ENCODE results near the gene KDM8.

DNA sequence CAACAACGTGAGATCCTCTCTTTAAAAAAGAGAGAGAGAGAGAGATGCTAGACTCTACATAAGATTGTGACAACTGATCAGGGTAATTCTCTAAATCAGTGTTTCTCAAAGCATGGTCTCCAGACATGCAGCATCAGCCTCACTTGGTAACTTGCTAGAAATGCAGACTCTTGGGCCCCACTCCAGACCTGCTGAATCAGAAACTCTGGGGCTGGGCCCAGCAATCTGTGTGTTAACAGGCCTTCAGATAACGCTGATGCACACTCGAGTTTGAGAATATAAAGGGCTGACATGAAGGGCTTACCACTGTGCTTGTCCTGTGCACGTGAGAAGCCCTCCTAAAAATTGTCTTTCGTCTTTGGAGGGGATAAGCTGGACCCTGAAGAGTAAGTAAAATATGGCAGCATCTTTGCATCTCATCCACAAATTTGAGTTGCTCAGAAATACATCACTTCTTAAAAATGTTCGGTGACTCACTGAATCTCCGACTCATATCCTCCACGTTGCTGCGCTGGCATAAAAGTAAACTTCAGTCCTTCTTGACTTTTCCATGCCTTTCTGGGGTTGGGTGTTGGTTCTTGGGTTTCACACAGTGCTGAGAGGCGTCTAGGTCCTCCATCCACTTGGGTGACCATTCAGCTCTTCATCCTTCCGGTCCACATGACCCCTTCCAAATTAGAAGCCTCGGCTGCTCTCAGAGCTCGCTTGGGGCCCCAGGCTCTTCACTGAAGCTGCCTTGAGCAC lies 26.1 kb upstream of the KDM8 start:
- TF ChIP-seq, protein P1, sequence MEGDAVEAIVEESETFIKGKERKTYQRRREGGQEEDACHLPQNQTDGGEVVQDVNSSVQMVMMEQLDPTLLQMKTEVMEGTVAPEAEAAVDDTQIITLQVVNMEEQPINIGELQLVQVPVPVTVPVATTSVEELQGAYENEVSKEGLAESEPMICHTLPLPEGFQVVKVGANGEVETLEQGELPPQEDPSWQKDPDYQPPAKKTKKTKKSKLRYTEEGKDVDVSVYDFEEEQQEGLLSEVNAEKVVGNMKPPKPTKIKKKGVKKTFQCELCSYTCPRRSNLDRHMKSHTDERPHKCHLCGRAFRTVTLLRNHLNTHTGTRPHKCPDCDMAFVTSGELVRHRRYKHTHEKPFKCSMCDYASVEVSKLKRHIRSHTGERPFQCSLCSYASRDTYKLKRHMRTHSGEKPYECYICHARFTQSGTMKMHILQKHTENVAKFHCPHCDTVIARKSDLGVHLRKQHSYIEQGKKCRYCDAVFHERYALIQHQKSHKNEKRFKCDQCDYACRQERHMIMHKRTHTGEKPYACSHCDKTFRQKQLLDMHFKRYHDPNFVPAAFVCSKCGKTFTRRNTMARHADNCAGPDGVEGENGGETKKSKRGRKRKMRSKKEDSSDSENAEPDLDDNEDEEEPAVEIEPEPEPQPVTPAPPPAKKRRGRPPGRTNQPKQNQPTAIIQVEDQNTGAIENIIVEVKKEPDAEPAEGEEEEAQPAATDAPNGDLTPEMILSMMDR (IDR thresholded peaks at IDR 0.05): no peak
- TF ChIP-seq TEAD4 (IDR thresholded peaks at IDR 0.05; ENCODE audit: borderline replicate concordance, insufficient read depth) (0 out of 2 replicates have a peak, but pooled peaks have one; percentile 35), YY1 (IDR thresholded peaks at IDR 0.05; ENCODE audit: low read depth) (no peak; the same call in 1 of the 2 replicates), TAF1 (IDR thresholded peaks at IDR 0.05; ENCODE audit: borderline replicate concordance, low read depth, low read length) (no peak), EP300 (IDR thresholded peaks at IDR 0.05; ENCODE audit: borderline replicate concordance in 1 of 2, low read depth in 1 of 2, low read length in 1 of 2) (no peak)
